GM12873 (cell line): ENCODE results near the gene SAMD4A.

Source experiments
- TF ChIP-seq, protein P1 (sequence below): IDR thresholded peaks from 2 replicates; pipeline ENCODE4 v1.5.1; 2012; ENCODE audit warnings: low read depth, mild to moderate bottlenecking, moderate library complexity, low read length, control low read depth; ENCODE audit not compliant: insufficient read depth; ENCODE audit errors: missing control alignments

The SAMD4A gene

DNA sequence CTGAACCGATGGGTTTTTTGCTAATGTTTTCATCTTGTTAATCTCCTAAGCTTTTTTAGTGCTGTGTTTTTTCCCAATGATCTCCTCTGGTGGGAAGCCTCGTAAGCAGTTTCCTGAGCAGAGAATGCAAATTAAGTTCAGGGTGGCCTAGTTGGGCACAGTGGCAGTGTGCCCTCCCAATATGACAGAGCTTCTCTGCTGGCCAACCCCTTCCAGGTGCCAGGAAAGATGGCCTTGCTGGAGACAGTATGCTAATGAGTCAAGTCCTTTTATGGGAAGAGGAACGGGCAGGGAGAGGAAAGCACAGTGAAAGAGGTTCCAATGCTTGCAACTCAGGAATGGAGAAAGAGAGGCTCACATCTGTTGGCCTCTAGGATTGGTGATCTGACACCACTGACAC lies 219.9 kb downstream of the SAMD4A start:
- TF ChIP-seq, protein P1, sequence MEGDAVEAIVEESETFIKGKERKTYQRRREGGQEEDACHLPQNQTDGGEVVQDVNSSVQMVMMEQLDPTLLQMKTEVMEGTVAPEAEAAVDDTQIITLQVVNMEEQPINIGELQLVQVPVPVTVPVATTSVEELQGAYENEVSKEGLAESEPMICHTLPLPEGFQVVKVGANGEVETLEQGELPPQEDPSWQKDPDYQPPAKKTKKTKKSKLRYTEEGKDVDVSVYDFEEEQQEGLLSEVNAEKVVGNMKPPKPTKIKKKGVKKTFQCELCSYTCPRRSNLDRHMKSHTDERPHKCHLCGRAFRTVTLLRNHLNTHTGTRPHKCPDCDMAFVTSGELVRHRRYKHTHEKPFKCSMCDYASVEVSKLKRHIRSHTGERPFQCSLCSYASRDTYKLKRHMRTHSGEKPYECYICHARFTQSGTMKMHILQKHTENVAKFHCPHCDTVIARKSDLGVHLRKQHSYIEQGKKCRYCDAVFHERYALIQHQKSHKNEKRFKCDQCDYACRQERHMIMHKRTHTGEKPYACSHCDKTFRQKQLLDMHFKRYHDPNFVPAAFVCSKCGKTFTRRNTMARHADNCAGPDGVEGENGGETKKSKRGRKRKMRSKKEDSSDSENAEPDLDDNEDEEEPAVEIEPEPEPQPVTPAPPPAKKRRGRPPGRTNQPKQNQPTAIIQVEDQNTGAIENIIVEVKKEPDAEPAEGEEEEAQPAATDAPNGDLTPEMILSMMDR: no peak

DNA sequence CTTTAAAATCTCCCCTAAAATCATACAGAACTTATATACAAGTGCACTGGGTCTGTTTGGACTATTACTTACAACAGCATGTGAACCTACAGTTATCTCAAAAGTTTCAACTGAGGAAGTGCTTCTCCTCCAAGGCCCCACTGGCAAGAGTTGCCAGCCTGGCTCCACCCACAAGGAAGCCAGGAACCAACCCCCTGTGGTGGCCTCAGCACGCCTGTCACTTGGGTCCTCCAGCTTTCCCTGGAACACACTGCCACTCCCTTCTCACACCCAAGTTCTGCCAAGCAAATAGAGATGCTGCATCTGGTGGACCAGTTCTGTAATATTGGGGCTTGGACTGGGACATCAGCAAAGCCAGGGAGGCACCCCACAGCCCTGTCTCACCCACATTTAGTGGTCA lies 220.3 kb downstream of the SAMD4A start:
- TF ChIP-seq, protein P1: no peak

DNA sequence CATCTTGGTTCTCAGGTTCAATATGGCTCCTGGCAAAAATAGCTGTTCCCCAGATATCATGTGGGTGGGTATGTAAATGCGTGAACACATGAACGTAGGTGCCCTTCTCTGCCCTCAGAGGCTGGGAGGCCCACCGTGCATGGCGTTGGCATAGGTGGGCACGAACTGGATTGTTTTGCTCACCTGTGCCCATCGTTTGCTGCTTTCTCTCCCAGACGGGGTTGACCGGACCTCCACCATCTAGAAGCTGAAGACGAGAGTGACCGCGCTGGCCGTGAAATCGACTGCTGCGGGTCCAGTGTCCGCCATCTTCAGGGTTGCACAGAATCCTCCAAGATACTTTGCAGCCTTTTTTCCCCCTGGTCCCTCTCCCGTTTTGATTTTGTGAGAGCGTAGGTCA lies 221.8 kb downstream of the SAMD4A start:
- TF ChIP-seq, protein P1: no peak

DNA sequence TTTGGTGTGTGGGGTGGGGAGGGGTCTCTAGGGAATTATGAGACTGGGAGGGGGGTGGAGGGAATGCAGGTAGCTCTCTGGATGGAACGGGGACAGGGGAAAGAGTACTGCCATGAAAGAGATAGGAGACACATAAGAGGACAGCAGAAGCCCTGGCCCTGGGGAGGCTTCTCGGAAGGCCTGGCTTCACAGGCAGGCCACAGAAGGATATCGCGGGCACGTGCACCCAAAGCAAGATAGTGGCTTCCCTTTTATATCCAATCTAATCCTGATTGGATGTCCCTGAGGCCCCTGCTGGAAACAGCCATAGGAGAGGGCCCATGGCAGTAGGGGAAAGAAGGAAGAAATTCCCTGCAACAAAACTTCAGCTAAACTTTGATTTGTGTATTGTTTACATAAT lies 222.2 kb downstream of the SAMD4A start:
- TF ChIP-seq, protein P1: no peak

DNA sequence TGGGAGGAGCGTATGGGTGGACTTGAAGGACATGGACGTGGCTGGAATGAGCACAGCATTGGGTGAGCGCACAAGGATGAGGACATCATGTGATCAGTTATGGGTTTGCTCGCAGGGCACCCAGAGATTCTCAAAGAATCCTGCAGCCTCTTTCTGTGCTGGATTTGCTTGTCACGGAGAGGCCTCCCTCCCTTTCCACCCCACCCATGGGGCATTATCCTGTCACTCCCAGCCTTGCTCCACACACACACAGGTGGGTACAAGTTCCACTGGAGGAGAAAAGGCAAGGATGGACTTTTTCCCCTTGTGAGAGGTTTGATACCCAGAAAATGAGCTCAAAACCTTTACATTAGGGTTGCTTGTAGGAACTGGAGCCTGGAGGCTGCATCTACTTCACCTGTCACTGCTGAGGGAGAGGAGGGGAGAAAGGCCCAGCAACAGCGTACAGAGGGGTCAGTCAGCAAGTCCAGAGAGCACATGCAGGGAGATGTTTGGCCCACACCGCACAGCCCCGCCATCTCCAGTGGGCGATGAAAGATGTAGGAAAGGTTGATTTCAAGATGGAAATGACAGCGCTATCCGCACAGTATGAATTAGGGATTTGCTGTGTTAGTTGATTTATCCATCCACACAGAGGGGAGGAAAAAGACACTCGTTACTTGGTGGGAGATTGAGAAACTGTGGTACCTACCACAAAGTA lies 223.0 kb downstream of the SAMD4A start:
- TF ChIP-seq, protein P1: no peak

DNA sequence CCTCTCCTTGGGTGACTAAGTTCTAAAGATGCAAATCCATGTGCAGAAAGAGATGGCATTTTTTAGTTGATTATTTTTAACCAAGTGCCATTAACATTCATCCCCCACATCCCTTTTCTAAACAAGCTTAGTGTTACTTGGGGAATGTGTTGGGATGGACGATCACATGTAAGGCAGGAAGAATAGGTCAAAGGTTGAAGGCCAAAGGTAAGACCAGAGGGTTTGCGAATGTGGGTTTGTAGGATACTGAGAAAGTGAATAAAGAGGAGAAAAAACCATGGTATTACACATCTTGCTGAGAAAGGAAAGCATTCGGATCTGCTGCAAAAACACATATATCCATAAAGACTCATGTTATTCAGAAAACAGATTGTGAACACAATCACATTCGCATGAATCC lies 224.1 kb downstream of the SAMD4A start:
- TF ChIP-seq, protein P1: no peak

DNA sequence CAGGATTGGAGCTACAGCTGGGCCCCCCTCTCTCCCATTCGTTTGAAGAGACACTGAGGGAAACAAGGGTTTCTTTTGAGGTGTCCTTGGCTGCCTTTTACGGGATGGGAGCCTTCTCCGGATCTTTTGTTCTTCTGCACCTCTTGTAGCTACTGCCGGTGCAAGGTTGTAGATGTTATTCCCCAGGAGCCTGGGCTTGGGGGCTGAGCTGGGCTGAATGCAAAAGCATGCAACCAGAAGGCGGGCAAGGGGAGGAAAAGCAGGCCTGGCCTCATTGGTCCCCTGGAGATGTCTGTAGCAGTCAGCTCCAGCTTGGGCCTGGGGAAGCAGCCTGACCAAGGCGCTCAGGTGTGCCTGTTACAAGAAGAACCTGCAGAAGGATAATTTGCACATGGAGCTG lies 225.4 kb downstream of the SAMD4A start:
- TF ChIP-seq, protein P1: no peak

DNA sequence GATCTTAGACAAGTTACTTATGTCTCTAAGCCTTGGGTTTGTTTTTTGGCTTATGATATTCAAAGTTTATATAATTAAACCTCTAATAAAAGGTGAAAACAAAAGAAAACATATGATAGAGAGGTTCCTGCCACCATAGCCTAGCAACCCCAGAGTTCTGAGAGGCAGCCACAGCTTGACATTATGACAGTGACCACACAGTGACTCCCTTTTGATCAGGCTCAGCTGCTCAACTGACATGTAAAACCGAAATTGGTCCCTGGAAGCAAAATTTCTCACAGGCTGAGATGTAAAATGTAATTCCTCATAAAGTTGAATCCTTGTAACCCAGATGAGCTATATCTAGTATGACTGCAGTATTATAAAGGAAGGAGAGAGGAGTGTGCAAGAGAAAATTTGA lies 227.2 kb downstream of the SAMD4A start:
- TF ChIP-seq, protein P1: no peak
